HG03280 (cell line): ENCODE measurements around the gene BCAS3.

Source experiments
- ATAC-seq: cut with Tn5 transposase; IDR thresholded peaks from one replicate; pipeline ENCODE4 v1.9.1; 2021; ENCODE audit warnings: mild to moderate bottlenecking, moderate library complexity; ENCODE audit not compliant: unreplicated experiment

The BCAS3 gene

DNA sequence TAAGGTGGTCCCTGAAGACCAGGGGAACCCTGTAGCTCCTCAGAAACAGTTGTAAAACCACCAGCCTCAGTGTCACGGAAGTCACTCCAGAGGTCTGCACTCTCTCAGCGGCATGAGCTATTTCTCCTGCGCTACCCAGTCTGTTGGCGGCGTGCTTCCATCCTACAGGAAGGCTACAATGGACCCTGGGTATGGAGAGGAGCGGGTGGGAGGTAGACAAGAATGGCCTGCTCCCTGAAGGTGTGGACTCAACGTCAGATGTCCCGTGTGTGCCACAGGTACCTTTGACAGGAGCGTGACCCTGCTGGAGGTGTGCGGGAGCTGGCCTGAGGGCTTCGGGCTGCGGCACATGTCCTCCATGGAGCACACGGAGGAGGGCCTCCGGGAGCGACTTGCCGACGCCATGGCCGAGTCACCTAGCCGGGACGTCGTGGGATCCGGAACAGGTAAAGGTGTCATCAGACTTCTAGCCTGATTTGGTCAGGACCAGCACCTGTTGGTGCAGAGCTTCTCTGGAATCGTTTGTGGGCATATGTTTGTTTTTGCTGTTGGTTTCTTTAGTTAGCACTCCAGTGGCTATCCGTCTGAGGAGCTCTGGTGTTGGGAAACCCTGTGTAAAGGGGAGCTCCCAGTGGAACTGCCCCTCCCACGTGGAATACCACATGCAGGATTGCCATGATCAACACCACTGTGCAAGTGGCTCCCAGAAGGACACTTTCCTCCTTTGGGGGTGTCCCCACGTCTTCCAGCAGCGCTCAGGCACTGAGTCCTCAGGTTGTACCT, 690.6 kb downstream of the BCAS3 start:
- no peak for ATAC-seq

DNA sequence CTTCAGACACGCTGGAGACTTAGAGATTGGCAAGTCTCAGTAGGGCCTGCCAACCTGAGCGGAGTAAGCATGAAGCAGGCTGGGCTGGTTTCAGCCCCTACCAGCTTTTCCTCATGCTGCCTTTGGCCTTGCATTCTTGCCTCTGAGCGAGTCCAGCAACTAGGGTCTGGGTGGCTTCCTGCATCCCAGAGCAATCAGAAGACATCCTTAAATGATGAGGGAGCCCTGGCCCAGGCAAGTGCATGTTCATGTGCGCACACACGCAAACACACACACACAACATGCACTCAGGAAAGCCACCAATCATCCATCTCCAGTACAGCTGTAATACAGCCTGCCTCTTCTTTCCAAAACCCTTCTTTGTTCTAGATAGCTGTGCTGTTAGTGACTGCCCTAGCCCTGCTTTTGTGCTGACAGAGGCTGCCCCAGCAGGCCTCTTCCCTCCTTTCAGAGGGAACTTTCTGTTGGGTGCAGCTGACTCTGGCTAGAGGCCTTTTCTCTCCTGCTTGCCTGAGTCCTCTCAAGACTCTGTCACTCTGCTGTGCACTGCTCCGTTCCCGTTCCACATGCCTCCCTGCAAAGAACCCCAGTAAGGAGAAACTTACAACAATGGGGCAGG, 691.3 kb downstream of the BCAS3 start:
- ATAC-seq = no peak

GRCh38 chr17:61369751-61370150, 692.1 kb downstream of the BCAS3 start:
- ATAC-seq = no peak

GRCh38 chr17:61371179-61371578, 693.5 kb downstream of the BCAS3 start:
- ATAC-seq = no peak

DNA sequence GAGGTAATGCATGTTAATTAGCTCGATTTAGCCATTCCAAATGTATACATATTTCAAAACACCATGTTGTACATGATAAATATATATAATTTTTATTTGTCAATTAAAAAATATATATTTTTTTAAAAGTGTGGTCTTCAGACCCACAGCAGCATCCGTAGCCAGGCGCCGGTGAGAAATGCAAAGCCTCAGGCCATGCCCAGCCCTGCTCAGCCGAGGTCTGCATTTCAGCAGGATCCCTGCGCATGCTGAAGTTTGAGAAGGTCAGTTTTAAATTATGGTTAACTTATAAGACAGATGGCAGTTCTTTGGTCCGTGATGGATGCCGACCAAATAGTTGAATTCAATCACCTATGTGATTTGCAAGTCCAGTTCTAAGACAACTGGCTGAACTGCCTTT, 694.0 kb downstream of the BCAS3 start:
- no peak for ATAC-seq

- no peak for ATAC-seq
These were observed 694.8 kb downstream of the BCAS3 start for GRCh38 chr17:61372436-61372835.

GRCh38 chr17:61376931-61377838, 699.5 kb downstream of the BCAS3 start:
- ATAC-seq = no peak

- no peak for ATAC-seq
These were observed 701.2 kb downstream of the BCAS3 start for GRCh38 chr17:61378658-61379456.

DNA sequence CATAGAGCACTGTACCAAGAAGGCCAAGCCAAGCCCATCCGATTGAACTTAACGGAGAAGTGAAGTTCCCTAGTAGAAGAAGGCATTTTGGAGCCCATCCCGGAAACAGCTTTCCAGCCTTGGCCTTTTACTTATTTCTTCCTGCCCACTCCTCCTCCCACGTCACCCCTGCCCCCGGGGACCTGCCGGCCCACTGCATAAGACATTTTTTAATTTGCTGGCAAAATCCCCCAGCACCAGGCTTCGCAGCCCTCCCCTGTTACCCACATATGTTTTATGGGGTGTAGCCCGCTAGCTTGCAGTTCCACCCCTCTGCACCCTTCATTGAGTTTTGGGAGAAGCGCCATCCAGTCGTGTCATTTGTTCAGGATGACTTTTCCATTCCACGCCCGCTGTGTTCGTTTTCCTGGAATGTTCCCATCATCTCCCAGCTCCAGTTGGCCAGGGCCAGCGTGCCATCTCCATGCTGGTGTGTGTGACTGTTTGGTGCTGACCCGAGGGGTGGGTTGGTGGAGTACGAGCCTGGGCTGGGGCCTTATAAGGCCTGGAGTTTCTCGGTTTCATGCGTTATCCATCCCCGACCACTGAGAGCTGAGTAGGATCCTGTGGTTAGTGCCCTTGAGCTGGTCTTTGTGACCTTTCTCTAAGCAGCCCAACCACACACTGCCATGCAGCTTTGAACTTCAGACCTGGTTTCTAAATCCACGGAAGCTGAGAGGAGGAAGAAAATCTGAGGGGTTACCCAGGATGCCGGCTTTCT, 702.0 kb downstream of the BCAS3 start:
- ATAC-seq = no peak

DNA sequence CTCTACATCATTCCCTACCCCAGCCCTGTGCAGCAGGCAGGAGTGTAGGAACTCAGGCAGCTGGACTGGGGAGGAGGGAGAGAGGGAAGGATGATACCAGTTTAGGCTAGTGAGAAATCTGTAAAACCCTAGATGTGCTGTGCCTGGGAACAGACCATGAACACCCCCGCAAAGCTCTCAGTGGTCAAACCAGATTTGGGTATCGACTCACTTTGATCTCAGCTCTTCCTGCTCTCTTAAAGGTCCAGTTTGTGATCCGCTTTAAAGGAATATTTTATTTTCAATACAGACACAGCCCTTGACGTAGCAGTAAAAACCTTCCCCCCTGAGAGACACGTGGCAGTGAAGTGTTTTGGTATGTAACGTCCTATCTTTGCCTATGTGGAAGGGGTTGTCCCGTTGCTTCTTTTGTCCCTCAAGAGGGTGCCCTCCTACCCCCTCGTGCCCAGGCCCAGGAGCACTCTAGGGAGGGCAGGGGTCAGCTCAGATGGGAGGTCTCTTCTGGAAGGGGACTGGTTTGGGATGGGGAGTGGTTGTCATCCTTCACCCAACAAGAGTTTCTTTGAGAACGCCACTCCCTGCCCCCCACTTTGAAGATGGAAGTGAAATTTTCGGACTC, 702.7 kb downstream of the BCAS3 start:
- ATAC-seq = no peak

DNA sequence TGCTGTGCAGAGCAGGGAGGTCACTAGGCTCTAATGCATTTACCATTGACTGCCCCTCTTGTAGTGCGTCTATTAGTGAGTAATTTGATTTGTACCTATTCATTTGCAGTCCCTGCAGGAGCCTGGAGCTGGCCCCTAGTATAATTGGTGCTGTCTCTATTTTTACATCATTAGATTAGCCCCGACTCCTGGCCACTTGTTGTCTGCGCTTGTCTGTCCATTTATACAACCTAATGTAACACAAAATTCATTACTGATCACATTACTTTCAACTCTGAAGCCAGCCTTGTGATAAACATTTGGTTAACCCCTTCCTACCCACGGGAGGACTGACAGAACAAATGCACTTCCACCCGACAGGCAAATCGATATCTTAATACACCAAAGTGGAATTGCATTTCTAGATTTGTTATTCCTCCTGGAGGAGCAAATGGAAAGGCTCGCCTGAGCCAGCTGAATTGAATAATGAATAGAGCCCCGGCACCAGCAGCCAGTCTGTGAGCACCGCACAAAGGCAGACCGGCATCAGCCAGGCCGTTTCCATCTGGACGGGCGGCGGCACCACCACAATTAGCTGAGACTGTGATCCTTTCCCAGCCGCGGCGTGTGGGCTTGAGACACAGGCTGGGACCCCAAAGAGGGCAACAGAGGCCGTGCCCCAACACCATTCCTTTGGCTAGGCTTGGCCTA, 703.3 kb downstream of the BCAS3 start:
- no peak for ATAC-seq

GRCh38 chr17:61381537-61381936, 703.9 kb downstream of the BCAS3 start:
- no peak for ATAC-seq

DNA sequence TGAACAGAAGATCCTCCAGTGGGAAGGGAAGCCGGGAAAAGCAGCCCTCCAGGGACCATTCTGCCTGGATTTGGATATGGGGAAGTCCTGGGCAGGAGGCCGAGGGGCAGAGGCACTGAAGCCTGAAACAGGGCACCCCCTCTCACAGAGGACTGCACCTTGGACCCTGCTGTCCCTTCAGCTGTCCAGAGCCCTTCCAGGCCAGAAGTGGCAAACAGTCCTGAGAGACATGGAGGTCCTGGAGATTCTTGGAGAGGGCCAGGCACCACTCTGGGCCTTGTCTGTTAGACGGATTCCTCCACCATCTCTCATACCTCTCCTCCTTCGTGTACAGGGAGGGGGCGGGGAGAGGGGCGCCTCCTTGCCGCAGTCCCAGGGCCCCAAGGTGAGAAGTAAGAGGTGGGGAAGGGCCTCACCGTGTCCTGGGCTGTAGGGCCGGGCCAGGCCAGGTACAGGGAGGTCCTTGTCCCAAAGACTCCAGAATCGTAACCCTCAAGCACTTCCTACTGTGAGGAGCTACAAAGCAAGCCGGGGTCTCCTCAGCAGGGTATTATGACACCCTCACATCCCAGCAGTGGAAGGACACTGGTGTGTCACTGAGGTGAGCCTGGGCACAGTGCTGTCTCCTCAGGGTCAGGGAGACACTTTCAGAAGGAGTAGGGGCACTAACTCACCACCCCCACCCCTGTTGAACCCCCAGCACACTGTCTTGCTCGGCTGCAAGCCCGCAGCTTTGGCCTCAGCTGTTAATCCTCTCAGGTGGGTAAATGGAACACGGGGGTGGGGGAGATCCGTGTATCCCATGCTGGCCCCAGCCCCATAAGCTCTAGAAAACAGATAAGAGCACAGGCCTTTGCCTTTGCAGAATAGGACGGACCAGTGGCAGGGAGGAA, 705.4 kb downstream of the BCAS3 start:
- ATAC-seq = no peak

DNA sequence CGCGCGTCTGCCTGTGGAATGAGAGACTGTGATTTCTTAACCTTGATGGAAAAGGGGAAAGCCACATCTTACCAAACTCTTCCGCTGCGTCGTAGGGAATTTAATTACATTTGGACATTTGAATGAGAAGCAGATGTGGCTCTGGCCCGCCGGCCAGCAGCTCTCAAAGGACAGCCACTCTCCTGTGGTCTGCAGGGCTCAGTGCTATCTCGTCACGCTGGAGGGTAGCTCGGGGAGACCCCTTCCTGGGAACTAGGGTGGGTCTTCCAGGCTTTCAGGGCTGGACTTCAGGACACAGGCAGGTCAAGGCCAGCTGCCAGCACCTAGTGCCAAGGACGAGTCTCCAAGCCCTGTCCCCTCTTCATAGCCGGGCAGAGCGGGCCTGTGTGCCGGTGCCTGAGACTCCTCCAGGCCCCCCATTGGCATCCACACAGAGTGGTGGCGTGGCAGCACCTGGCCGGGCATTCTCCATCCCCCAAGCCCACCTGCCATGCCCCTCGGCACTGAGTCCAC, 706.1 kb downstream of the BCAS3 start:
- ATAC-seq = no peak

GRCh38 chr17:61384354-61384691, 706.7 kb downstream of the BCAS3 start:
- ATAC-seq = no peak

DNA sequence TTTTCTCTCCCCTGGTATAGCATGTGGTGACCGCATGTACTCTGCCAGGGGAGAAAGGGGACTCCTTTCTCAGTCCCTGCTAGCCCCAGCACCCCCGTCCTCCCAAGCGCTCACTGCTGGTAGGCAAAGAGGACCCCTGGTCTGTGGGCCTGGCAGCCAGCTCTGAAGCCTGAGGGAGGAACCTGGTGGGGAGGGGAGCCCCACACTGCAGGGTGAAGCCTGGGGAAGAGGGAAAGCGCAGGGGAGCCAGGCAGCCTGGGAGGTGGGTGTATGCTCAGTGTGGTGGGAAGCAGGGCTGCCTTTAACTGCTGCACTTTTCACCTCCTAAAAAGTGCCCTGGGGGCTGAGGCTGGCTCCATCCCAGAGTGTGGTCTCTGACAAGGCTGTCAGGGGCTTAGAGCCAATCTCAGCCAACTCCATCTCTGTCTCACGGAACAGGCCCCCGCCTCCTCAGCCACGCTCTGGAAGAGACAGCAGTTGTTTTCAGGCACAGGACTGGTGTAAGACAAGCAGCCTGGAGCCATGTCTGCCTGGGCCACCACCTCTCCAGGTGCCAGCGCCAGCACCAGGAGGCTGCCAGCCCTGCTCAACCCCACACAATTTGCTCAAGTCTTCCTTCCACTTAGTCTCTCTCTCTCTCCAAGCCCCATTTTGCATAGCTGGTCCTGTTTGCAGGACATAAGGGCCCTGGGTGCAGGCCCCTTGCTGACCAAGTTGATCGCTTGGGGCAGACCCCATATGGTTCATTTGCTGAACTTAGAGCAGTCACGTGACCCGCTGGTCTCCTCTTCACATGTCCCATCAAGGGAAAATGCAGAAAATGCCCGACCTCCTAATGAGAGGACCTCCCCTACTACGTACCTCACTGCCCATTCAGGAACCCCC, 707.3 kb downstream of the BCAS3 start:
- ATAC-seq = no peak
